ENCODE measurements around the gene STK24.
"Not testable (repeated sequence)": the region's sequence is repeated elsewhere in the genome, so short reads cannot be mapped to it uniquely, and the experiment has no call there.

STK24 gene

GRCh38 chr13:98433654-98434053 is 143.3 kb downstream of the STK24 start:
- no peak for DNase-seq (ENCODE audit: low read depth)

- no peak for DNase-seq (ENCODE audit: low read depth)
Measured at GRCh38 chr13:98432638-98433037, 144.3 kb downstream of the STK24 start.

- DNase-seq (ENCODE audit: low read depth), result no peak
Measured at GRCh38 chr13:98429977-98430736, 146.8 kb downstream of the STK24 start.

GRCh38 chr13:98429531-98429930 is 147.4 kb downstream of the STK24 start:
- no peak for DNase-seq (ENCODE audit: low read depth)

GRCh38 chr13:98429081-98429480 is 147.8 kb downstream of the STK24 start:
- DNase-seq (ENCODE audit: low read depth), result no peak

- DNase-seq (ENCODE audit: low read depth), result no peak
Measured at GRCh38 chr13:98428256-98428966, 148.5 kb downstream of the STK24 start.

- no peak for DNase-seq (ENCODE audit: low read depth)
Measured at GRCh38 chr13:98427331-98427995, 149.4 kb downstream of the STK24 start.

GRCh38 chr13:98423417-98423816 is 153.5 kb downstream of the STK24 start:
- no peak for DNase-seq (ENCODE audit: low read depth)

- DNase-seq (ENCODE audit: low read depth), result no peak
Measured at GRCh38 chr13:98422046-98422445, 154.9 kb downstream of the STK24 start.

GRCh38 chr13:98420554-98421175 is 156.2 kb downstream of the STK24 start:
- DNase-seq (ENCODE audit: low read depth), result no peak

GRCh38 chr13:98419786-98420553 is 156.9 kb downstream of the STK24 start:
- no peak for DNase-seq (ENCODE audit: low read depth)

GRCh38 chr13:98416408-98416807 is 160.5 kb downstream of the STK24 start:
- no peak for DNase-seq (ENCODE audit: low read depth)

- DNase-seq (ENCODE audit: low read depth), result no peak
Measured at GRCh38 chr13:98415326-98416070, 161.4 kb downstream of the STK24 start.

- no peak for DNase-seq (ENCODE audit: low read depth)
Measured at GRCh38 chr13:98413796-98414195, 163.1 kb downstream of the STK24 start.

- DNase-seq (ENCODE audit: low read depth), result not testable (repeated sequence)
Measured at GRCh38 chr13:98413278-98413677, 163.6 kb downstream of the STK24 start.

GRCh38 chr13:98411617-98412265 is 165.2 kb downstream of the STK24 start:
- DNase-seq (ENCODE audit: low read depth), result no peak

GRCh38 chr13:98411013-98411412 is 165.9 kb downstream of the STK24 start:
- no peak for DNase-seq (ENCODE audit: low read depth)

GRCh38 chr13:98410612-98411011 is 166.3 kb downstream of the STK24 start:
- no peak for DNase-seq (ENCODE audit: low read depth)

GRCh38 chr13:98409281-98409680 is 167.6 kb downstream of the STK24 start:
- DNase-seq (ENCODE audit: low read depth), result no peak

- no peak for DNase-seq (ENCODE audit: low read depth)
Measured at GRCh38 chr13:98407575-98407974, 169.3 kb downstream of the STK24 start.

- DNase-seq (ENCODE audit: low read depth), result no peak
Measured at GRCh38 chr13:98406971-98407370, 169.9 kb downstream of the STK24 start.
